ENCODE measurements around the gene FAM169A. TPM values are rescaled to one million over a fixed set of nuclear protein-coding genes. Genes with fewer than 3 reads are reported as not detected.
"Not testable (repeated sequence)": the region's sequence is repeated elsewhere in the genome, so short reads cannot be mapped to it uniquely, and the experiment has no call there.

FAM169A gene
- total RNA-seq, 1 donor from 2014 or later, result 23.8 TPM

- Histone ChIP-seq H3K27me3 (peaks cover 23% of the 10 kb centered on the region), H3K79me2 (ENCODE audit: low read depth) (peaks cover 70% of the 10 kb centered on the region), H3K4me3 (no peak overlapping the region), H3K4me2 (no peak overlapping the region), H3K36me3 (no peaks in the 10 kb centered on the region), H3K27ac (no peak overlapping the region), H3K9me3 (ENCODE audit: low read depth) (no peaks in the 10 kb centered on the region), H3K9ac (no peak overlapping the region), H3K4me1 (peaks cover 14% of the 10 kb centered on the region), H2AFZ (replicated peaks) (no peak overlapping the region), H3F3A (ENCODE audit: low read depth) (peaks cover 24% of the 10 kb centered on the region), H4K20me1 (ENCODE audit: low read depth) (peaks cover 17% of the 10 kb centered on the region)
- Mint-ChIP-seq H3K36me3 (peaks cover 4% of the 10 kb centered on the region), H3K4me3 (no peak overlapping the region), H3K9me3 (peaks cover 4% of the 10 kb centered on the region), H3K27me3 (ENCODE audit: insufficient read depth, low read depth) (peaks cover 4% of the 10 kb centered on the region), H3K4me1 (peaks cover 19% of the 10 kb centered on the region), H3K27ac (no peak overlapping the region)
- DNase-seq (ENCODE audit: low spot score), result no peak
- no peak for TF ChIP-seq EZH2 (IDR thresholded peaks at IDR 0.05)
These were observed 2.5 kb downstream of the FAM169A start for GRCh38 chr5:74863726-74864125.

GRCh38 chr5:74862221-74862620 is 4.0 kb downstream of the FAM169A start:
- Histone ChIP-seq H4K20me1 (ENCODE audit: low read depth) (peaks cover 17% of the 10 kb centered on the region), H3K4me2 (no peak overlapping the region), H3K4me3 (no peak overlapping the region), H3K27ac (no peak overlapping the region), H2AFZ (replicated peaks) (no peak overlapping the region), H3K4me1 (peaks cover 6% of the 10 kb centered on the region), H3K79me2 (ENCODE audit: low read depth) (peaks cover 85% of the 10 kb centered on the region), H3K9ac (no peak overlapping the region), H3K27me3 (peaks cover 20% of the 10 kb centered on the region), H3F3A (ENCODE audit: low read depth) (peaks cover 18% of the 10 kb centered on the region), H3K9me3 (ENCODE audit: low read depth) (no peaks in the 10 kb centered on the region), H3K36me3 (no peaks in the 10 kb centered on the region)
- Mint-ChIP-seq H3K4me1 (peaks cover 16% of the 10 kb centered on the region), H3K4me3 (no peak overlapping the region), H3K27ac (no peak overlapping the region), H3K9me3 (peaks cover 8% of the 10 kb centered on the region), H3K27me3 (ENCODE audit: insufficient read depth, low read depth) (peaks cover 4% of the 10 kb centered on the region), H3K36me3 (peaks cover 4% of the 10 kb centered on the region)
- no peak for TF ChIP-seq CTCF (IDR thresholded peaks at IDR 0.05)
- no peak for TF ChIP-seq EZH2 (IDR thresholded peaks at IDR 0.05)
- no peak for TF ChIP-seq EZH2phosphoT487 (IDR thresholded peaks at IDR 0.05)
- DNase-seq (ENCODE audit: low spot score), result no peak

DNA sequence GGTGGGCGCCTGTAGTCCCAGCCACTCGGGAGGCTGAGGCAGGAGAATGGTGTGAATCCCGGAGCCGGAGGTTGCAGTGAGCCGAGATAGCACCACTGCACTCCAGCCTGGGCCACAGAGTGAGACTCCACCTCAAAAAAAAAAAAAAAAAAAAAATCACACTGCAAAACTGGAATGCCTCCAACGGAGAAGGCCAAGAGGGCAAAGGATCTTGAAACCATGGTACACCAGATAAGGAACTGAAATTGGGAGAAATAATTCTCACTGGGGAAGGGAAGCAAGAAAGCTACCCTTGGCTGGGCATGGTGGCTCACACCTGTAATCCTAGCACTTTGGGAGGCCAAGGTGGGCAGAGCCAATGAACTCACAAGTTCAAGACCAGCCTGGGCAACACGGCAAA is 9.2 kb downstream of the FAM169A start:
- not testable (repeated sequence) for H3K4me2 ChIP-seq; H3K4me1 ChIP-seq; H3K4me1 Mint-ChIP-seq; H3K9me3 ChIP-seq (ENCODE audit: low read depth); H3K27ac ChIP-seq; H3K4me3 Mint-ChIP-seq; H2AFZ ChIP-seq (replicated peaks); H3K9ac ChIP-seq; H3F3A ChIP-seq (ENCODE audit: low read depth); H3K27ac Mint-ChIP-seq; DNase-seq (ENCODE audit: low spot score); H3K27me3 ChIP-seq; H3K4me3 ChIP-seq; H3K36me3 ChIP-seq; H3K27me3 Mint-ChIP-seq (ENCODE audit: insufficient read depth, low read depth)
- Mint-ChIP-seq H3K36me3 (peaks cover 19% of the 10 kb centered on the region), H3K9me3 (peaks cover 30% of the 10 kb centered on the region)
- Histone ChIP-seq H3K79me2 (ENCODE audit: low read depth) (peaks cover 96% of the 10 kb centered on the region), H4K20me1 (ENCODE audit: low read depth) (peaks cover 13% of the 10 kb centered on the region)

- peaks cover 15% of the 10 kb centered on the region for H3K36me3 Mint-ChIP-seq
- H3K4me3 Mint-ChIP-seq, result no peak overlapping the region
- Histone ChIP-seq H3K79me2 (ENCODE audit: low read depth) (peaks cover 96% of the 10 kb centered on the region), H3K36me3 (peaks cover 9% of the 10 kb centered on the region), H3F3A (ENCODE audit: low read depth) (no peaks in the 10 kb centered on the region), H3K9me3 (ENCODE audit: low read depth) (peaks cover 8% of the 10 kb centered on the region), H3K4me1 (peaks cover 18% of the 10 kb centered on the region), H4K20me1 (ENCODE audit: low read depth) (peaks cover 12% of the 10 kb centered on the region), H3K4me3 (no peak overlapping the region), H3K27ac (no peak overlapping the region), H3K27me3 (no peaks in the 10 kb centered on the region), H2AFZ (replicated peaks) (no peak overlapping the region), H3K9ac (no peak overlapping the region), H3K4me2 (no peak overlapping the region)
- peaks cover 2% of the 10 kb centered on the region for H3K27me3 Mint-ChIP-seq (ENCODE audit: insufficient read depth, low read depth)
- peaks cover 16% of the 10 kb centered on the region for H3K4me1 Mint-ChIP-seq
- TF ChIP-seq CTCF (IDR thresholded peaks at IDR 0.05) (no peak), EZH2phosphoT487 (IDR thresholded peaks at IDR 0.05) (no peak), EZH2 (IDR thresholded peaks at IDR 0.05) (no peak)
- DNase-seq (ENCODE audit: low spot score), result no peak
- no peak overlapping the region for H3K27ac Mint-ChIP-seq
- peaks cover 24% of the 10 kb centered on the region for H3K9me3 Mint-ChIP-seq
These were observed 12.9 kb downstream of the FAM169A start for GRCh38 chr5:74853256-74853655.
